GM03348 (cell line): ENCODE measurements around the gene SULT1A2.
"Not testable (repeated sequence)": the region's sequence is repeated elsewhere in the genome, so short reads cannot be mapped to it uniquely, and the experiment has no call there.

Experiments used
- DNase-seq: peaks from one replicate; pipeline ENCODE4 v3.0.0; 2012; ENCODE audit warnings: low spot score

Gene SULT1A2

DNA sequence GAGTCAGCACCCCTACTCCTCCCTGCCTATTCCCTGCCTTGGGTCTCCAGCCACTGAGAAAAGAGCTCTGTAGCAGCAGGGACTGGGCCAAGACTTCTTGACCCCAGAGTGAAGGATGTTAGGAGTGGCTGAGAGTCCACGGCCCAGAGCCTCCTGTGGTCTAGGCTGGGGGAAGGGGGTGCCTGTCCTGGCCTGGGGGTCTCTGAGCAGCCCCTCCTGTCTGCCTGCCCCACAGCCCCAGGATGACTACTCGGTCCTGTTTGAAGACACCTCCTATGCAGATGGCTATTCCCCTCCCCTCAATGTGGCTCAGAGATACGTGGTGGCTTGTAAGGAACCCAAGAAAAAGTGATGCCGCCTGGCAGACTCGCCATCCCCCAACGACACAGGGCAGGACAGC lies 5.5 kb downstream of the SULT1A2 start:
- no peak for DNase-seq

DNA sequence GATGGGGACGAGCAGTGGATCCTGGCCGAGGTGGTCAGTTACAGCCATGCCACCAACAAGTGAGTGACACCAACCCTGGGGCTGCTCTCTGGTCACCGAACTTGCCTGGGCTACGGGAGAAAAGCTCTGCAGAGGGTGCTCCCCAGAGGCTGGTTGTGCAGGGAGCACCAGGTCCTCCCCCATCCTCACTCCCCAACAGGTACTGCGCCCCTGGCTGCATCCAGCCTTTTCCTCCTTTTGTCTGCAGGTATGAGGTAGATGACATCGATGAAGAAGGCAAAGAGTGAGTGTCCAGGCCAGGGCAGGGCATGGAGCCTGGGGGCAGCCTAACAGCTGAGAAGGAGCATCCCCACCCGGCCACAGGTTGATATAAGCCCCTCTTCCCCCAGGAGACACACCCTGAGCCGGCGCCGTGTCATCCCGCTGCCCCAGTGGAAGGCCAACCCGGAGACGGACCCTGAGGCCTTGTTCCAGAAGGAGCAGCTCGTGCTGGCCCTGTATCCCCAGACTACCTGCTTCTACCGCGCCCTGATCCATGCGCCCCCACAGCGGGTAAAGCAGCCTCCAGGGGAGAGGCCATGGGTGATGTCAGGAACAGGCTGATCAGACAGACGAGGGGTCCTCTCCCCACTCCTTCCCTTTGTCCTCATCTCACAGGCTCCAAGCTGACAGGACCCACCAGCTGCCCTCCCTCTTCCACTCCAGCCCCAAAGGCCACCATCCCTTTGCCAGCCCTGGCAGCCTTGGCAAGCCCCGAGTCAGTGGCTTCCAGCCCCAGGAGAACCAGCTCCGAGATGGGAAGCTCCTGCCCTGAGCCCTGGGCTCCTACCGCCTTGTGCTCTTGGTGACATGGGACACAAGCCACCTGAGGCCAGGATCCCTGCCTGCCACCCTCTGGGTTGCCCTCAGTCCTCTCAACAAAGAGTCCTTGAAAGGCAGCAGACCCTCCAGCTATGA lies 6.2 kb downstream of the SULT1A2 start:
- DNase-seq = no peak

DNA sequence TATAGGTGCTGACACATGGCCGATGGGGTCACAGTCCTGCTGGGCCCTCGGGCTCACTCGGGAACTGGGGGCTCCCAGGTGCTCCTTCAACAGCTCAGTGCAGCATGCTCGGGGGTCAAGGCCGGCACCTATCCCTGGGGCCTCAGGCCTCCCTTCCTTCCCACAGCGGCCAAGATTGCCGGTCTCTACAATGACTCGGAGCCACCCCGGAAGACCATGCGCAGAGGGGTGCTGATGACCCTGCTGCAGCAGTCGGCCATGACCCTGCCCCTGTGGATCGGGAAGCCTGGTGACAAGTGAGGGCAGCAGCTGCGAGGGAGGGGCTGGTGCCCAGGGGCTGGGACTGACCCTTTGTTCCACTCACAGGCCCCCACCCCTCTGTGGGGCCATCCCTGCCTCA lies 6.9 kb downstream of the SULT1A2 start:
- no peak for DNase-seq

DNA sequence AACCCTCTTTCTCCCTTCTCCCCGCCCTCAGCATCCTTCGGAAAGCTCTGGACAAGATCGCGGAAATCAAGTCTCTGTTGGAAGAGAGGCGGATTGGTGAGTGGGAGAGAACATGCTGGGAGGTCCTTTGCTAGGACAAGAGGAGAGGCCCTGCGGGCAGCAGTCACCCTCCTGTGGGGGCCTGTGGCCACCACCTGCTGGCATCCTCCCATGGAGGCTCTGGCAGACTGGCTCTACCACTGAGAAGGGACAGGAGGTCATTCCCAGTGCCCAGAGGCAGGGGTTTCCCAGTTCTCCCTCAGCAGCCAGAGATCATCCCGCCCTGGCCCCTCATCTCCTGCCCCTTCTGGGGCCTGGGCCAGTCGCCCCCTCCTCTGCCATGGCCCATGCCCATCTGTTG lies 7.8 kb downstream of the SULT1A2 start:
- no peak for DNase-seq

DNA sequence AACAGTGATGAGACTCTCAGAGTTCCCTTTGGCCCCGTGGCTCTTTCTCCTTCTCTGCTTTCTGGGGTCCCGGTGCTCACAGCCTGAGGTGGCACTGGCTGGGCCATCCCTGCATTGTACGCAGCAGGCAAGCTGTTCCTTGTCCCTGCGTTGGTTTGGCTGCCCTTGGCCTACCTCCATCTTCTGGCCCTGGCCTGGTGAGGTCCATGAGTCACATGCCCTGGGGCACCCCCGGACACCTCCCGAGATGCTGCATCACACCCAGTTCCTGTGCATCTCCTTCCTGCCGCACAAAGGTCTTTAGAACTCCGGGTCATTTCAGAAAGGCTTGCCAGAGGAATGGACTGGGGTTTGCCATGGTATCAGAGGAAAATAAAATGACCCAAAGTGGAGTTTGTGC lies 9.5 kb downstream of the SULT1A2 start:
- DNase-seq = no peak

DNA sequence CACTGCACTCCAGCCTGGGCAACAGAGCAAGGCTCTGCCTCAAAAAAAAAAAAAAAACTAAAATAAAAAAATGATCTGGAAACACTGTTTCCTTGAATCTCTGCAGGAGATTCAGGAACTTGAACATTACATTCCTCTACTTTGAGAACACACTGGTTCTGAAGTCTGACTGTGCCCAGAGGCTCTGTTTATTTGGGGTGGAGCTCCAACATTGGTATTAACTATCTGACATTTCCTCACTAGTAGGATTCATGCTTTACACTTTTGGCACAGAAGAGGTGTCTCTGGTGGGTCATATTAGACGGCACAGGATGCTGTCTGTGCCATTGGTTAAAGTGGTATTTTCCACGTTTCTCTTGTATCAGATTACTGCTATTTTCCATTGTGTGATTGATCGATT lies 10.4 kb downstream of the SULT1A2 start:
- DNase-seq = no peak

DNA sequence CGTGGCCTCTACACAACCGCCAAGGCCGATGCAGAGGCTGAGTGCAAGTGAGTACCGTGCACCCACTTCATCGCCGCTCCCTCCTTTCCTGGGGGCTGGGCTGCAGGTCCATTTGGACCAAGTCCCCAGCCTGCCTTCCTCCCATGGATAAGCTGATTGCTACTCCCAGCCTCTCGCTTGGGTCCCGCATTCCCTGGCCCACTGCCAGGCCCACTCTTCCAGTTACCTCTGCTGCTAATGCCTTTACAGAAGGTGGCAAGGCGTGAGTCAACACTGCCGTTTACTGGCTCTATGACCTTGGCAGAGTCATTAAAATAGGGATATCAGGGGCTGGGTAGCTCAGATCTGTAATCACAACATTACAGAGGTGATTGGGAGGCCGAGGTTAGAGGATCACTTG lies 11.2 kb downstream of the SULT1A2 start:
- DNase-seq = no peak

DNA sequence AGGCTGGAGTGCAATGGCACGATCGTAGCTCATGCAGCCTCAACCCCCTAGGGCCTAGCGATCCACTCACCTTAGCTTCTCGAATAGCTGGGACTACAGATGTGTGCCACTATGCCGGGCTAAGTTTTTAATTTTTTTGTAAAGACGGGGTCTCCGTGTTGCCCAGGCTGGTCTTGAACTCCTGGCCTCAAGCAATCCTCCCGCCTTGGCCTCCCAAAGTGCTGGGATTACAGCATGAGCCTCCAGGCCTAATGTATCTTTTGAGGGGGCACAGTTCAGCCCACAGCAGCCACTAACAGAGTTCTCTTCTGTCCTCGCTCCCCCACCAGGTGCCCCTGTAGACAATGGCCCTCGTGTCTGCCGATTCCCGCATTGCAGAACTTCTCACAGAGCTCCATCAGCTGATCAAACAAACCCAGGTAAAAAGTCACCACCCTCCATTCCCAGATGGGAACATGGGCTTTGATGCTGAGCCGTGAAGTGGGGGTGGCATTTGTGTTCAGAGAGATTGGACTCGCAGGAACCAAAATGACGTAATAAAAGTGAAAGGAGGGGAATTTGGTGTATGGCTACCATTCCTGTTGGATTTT lies 16.0 kb downstream of the SULT1A2 start:
- DNase-seq = no peak

DNA sequence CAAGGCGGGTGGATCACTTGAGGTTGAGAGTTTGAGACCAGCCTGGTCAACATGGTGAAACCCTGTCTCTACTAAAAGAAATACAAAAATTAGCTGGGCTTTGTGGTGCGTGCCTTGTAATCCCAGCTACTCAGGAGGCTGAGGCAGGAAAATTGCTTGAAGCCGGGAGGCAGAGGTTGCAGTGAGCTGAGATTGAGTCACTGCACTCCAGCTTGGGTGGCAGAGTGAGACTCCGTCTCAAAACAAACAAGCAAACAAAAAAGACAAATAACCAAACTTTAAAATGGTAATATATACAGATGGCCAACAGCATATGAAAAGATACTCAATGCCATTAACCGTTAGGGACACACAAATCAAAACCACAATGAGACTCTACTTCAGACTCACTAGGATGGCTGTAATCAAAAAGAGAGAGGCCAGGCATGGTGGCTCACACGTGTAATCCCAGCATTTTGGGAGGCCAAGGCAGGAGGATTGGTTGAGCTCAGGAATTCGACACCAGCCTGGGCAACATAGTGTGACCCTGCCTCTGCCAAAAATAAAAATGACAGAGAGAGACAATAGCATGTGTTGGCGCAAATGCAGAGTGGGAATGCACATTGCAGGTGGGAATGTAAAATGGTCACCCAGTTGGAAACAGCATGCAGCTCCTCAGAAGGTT lies 21.3 kb downstream of the SULT1A2 start:
- no peak for DNase-seq

DNA sequence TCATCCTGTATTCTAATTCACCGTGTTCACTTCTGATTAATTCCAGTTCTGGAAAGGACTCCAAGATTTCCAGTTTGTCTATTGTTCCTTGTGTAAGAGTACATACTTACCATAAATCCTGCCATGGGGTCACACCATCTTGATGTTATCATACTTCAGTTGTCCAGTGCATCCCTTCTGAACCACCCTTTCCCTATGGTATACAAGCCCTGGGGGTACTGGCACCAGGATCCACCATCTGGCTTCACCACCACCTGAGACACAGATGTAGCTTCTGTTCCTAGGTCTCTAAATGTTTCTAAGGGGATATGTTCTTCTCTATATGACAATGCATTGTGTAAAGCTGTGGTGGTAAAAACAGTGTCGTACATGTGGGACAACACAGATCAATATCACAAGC lies 21.9 kb downstream of the SULT1A2 start:
- no peak for DNase-seq

DNA sequence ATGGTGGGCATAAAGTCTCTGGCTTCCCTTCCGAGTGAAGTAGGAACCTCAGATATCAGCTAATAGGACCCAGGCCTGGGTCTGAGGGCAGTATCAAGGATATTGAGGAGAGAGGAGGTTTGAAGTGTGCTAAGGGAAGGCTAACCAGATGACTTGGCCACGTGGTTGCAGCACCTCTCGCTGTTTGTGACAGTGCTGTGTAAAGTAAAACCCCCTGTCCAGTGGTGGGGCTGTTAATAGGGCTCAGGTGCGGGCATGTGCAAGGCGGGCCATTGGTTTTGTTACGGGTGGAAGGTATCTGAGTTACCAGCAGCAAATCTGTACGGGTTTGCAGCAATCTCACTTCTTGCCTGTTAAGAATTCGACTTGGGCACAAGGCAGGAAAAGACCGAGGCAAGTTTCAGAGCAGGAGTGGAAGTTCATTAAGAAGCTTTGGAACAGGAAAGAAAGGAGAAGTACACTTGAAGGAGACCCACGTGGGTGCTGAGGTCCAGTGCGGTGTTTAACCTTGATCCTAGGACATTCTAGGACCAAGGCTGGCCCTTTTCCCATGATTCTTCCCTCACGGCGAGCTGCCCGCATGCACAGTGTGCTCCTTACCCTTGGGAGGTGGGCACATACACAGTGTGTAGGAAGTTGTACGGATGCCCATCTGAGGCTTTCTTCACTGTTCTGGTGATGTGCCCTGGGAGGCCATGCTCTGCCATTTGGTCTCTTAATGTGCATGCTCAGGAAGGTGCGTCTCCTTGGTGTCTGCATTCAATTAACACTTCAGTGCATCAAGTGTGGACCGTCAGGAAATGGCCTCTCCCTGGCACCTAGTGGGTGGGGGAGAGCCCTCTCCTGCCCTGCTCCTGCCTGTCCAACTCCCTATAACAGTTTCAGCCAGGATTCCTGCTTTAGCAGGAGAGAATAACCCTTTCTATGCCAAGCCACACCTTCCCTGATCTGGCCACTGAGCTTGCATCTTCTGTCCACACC lies 22.8 kb downstream of the SULT1A2 start:
- no peak for DNase-seq

DNA sequence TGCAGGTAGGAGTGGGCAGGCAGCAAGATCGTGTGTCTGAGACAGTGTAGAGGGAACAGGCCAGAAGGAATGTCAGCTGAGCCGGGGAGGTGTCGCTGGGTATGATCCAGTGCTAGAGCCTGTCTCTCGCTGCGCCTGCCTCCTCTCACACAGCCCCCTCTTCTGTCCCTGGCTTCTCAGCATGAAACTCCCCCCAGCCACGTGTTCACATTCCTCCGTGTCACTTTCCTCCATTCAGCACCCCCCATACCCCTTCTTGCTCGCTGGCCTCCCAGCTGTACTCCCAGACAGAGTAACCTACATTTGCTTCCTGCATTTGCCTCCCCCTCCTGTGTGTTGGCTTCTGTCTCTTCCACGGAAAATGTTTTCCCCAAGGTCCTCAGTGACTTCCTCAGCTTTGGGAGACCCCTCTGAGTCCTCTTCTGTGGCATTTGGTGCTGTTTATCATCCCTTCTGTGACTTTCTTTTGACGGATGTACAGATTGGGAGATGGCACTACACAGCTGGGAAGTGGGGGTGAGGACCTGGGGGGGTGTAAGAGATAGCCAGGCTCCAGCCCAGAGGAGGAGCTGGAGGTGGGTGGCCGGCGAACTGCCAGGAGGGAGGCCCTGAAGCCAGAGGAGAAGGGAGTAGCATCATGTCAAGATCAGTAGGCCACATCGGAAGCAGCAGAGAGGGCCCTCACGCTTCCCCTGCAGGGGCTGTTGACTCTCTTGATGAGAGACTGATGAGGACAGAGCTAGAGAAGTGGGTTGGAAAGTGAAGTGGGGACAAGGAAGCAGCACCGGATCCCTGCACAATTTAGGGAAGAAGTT lies 23.9 kb downstream of the SULT1A2 start:
- DNase-seq = no peak

DNA sequence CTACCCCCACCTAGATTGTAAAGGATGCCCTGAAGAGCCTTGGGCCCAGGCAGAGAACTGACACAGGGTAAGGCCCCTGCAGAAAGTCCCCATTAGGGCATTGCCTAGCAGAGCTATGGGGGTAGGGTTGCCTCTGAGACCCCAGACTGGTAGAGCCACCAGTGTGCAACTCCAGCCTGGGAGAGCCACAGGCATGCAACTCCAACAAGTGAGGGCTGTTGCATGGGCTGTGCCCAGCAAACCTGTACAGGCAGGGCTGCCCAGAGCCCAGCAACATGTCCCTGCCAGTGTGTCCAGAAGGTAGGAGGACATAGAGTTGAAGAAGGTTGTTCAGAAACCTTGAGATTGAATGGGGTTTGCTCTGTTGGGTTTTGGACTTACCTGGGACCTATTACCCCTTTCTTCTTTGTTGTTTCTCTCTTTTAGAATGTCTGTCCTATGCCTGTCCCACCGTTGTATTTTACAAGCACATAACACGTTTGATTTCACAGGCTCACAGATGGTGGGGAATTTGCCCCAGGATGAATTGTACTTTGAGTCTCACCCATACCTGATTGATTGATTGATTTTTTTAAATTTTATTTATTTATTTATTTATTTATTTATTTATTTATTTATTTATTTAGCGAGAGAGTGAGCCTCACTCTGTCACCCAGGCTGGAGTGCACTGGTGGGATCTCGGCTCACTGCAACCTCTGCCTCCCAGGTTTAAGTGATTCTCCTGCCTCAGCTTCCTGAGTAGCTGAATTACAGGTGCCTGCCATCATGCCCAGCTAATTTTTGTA lies 26.7 kb downstream of the SULT1A2 start:
- no peak for DNase-seq

DNA sequence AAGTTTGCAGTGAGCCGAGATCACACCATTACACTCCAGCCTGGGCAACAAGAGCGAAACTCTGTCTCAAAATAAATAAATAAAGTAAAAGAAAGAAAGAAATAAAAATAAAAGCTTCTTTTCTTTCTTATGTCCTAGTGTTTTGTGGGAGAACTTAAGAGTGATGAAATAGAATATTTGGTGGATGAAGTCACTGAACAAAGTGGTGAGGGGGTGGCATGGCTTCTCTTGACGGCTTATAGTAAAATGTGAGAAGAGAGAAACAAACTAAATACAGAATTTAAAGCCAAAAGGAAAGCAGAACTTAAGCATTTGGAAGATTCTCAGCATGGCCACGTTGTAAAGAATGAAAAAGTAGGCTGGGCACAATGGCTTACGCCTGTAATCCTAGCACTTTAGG lies 27.8 kb downstream of the SULT1A2 start:
- no peak for DNase-seq

DNA sequence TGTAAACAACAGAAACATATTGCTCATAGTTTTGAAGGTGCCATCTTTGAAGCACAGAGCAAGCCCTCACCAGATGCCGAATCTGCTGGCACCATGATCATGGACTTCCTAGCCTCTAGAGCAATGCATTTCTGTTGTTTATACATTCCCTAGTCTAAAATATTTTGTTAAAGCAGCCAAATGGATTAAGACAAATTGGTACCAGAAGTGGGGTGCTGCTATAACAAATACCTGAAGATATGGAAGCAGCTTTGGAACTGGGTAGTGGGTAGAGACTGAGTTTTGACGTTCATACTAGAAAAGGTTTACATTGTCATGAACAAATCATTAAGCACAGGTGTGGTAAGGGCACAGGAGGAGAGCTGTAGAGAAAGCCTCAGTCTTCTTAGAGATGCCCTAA lies 29.6 kb downstream of the SULT1A2 start:
- DNase-seq = no peak

DNA sequence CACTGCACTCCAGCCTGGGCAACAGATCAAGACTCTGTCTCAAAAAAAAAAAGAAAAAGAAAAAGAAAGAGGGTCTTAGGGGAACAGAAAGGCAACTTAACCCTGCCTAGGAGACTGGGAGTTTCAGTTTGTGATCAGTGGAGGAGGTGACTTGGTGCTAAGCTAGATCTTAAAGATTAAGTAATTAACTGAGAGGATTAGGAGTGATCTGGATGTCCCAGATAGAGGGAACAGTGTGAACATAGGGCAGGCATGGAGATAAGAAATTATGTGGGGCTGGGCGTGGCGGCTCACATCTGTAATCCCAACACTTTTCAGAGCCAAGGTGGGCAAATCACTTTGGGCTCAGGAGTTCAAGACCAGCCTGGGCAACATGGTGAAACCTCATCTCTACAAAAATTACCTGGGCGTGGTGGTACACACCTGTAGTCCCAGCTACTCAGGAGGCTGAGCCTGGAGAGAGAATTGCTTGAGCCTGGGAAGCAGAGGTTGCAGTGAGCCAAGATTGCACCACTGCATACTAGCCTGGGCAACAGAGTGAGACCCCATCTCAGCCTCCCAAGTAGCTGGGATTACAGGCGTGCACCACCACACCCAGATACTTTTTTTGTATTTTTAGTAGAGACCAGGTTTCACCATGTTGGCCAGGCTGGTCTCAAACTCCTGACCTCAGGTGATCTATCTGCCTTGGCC lies 30.5 kb downstream of the SULT1A2 start:
- DNase-seq = not testable (repeated sequence)

DNA sequence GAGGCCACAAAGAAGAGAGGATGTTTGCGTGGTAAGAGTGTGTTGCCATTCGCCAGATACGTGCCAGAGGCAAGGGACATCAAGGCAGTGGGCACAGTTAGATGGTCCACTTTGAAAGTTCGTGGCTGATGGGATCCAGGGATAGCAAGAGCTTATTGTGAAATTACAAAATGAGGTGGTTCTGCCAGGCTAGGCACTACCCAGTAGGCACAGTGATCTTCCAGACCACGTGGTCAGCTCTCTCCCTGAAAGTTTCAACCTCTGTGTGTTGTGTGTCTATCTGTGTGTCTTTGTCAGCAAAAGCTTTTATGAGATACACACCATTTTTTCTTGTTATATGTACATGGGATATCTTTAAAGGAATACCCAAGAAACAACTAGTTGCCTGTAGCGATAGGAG lies 33.6 kb downstream of the SULT1A2 start:
- DNase-seq = no peak

DNA sequence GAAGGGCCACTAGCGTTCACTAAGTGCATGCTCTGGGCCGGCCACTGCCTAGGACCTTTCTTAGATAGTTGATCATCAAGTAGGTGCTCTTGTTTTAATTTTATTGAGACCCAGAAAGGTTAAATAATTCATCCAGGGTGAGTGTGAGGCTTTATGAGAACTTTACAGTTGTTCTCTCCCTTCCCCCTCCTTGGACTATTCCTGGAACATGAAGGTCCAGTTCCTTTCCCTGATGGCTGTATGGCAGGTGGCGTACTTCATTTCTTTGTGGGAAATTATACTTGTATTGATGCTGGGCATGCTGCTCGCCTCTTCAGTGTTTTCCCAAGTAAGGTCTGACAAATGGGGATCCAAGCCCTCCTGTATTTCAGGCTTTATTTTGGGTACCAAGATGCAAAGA lies 34.7 kb downstream of the SULT1A2 start:
- no peak for DNase-seq

DNA sequence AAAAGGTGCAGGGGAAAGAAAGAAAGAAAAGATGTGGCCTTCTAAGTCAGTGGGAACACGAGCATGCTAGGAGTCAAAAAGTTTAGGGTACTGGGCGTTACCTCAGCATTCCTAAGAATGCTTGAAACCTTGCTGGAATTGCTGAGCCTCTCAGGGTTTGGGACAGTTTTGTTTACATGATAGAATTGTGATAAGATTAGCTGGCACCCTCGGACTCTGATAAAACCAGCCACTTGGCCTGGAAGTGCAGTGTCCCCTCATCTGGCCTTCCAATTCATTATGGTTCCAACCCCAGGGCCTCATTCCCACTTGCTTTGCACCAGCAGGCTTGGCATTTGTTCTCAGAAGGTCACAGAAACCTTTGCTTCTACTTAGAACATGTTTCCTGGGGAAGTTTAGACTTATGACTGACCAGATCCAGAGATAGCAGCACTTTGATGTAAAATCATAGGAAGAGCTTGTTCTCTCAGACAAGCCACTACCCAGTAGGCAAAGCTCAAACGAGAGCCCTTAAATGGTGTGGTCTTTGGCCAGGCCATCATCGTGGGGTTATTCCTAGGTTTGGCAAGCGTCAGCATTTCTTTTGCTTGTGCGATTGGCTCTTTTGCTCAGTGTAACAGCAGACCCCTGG lies 35.2 kb downstream of the SULT1A2 start:
- no peak for DNase-seq
